GM23248 (cell line): ENCODE results near the gene GGA3.

Experiments used
- EZH2 ChIP-seq: fragments of 200-600 bp; sonication (generic); IDR thresholded peaks from 2 replicates; pipeline ENCODE4 v1.6.1; 2018; ENCODE audit warnings: antibody characterized with exemption, mild to moderate bottlenecking; ENCODE audit not compliant: insufficient read depth, poor library complexity, severe bottlenecking
- EZH2phosphoT487 ChIP-seq: fragments of 200-600 bp; sonication (generic); IDR thresholded peaks from 2 replicates; pipeline ENCODE4 v1.6.1; 2018; ENCODE audit warnings: antibody characterized with exemption, moderate library complexity, mild to moderate bottlenecking, low read depth; ENCODE audit not compliant: insufficient read depth

GRCh38 chr17:75207760-75208159 lies 53.6 kb downstream of the GGA3 start:
- no peak for TF ChIP-seq EZH2
- no peak for TF ChIP-seq EZH2phosphoT487
